GM21576 (cell line): Measurements from ENCODE around the gene ARHGAP15.

ENCODE experiments used
- ATAC-seq: cut with Tn5 transposase; IDR thresholded peaks from one replicate; pipeline ENCODE4 v1.9.1; 2021; ENCODE audit warnings: mild to moderate bottlenecking, moderate library complexity; ENCODE audit not compliant: unreplicated experiment

ARHGAP15 gene

GRCh38 chr2:143736904-143737303 is 607.7 kb downstream of the ARHGAP15 start:
- ATAC-seq = no peak

DNA sequence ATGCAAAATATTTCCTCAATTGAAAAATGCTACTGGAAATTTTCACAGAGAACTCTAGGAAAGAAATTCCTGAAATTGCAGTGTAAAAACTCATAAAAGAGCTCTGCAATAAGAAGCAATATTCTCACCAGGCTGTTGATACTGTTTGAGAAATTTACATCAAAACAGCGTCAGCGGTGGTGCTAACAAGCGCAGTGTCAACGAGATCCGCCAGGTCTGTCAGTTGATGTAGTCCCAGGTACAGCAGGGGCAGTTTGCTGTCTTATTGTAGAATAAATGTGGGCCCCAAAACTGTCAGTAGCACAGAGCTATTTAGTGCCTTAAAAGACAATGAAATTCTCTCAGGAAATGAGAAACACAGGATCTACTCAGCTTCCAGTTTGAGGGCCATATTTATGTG is 611.2 kb downstream of the ARHGAP15 start:
- ATAC-seq = no peak

DNA sequence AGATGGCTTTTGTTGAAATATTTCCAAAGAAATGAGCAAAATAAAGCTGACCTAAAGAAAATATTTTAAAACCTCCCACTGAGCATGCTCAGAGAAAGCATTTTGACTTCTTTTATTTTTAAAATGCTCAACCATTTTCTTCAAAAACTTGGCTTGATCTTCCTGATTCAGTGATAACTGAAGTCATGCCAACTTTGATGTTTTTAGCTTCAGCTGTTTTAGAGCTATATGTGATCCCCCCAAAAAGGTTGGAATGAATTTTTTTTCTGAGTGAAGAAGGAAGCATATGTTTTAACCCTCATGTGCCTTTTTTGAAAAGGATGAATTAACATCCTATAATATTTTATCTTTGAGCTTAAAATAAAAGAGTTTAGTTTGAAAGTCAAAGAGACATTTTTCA is 612.0 kb downstream of the ARHGAP15 start:
- ATAC-seq = no peak

- ATAC-seq = no peak
These were observed 613.4 kb downstream of the ARHGAP15 start for GRCh38 chr2:143742581-143742980.

- no peak for ATAC-seq
These were observed 614.9 kb downstream of the ARHGAP15 start for GRCh38 chr2:143744114-143744513.

- no peak for ATAC-seq
These were observed 615.8 kb downstream of the ARHGAP15 start for GRCh38 chr2:143745060-143745459.

- no peak for ATAC-seq
These were observed 625.5 kb downstream of the ARHGAP15 start for GRCh38 chr2:143754742-143755141.

GRCh38 chr2:143758629-143759330 is 629.6 kb downstream of the ARHGAP15 start:
- ATAC-seq = no peak

DNA sequence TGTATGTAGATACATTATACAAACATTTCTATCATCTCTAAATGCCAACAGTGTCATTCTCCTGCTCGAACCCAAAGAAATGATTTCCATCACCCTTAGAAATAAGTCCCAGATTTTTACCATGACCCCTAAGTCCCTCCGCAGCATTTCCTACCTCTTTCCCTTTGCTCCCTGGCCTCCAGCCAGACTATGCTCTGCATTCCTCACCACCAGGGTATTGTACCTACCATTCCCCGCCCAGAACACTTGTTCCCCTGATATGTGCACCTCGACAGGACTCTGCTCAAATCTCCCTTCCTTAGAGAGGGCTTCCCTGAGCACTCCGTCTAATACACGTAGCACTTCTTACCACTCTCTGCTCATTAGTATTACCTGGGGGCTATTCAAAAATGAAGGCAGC is 630.2 kb downstream of the ARHGAP15 start:
- ATAC-seq = no peak

GRCh38 chr2:143762176-143762928 is 633.1 kb downstream of the ARHGAP15 start:
- ATAC-seq = no peak

DNA sequence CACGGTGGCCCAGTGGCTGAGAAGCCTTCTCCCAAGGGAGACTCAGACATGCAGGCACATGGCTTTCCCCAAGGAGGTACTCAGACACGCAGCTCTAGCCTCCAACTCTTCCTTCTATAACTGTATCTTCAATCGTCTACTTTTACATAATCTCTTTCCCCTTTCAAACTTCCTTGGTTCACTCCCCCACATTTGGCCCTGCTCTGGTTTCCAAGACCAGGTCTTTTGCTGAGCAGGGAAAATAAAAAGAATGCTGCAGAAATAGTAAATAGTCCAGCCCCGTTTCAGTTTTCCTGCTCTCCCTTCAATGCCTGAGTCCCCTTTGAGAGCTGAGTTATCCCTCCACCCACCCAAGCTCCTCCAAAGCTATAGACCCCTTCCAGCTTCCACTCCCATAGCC is 635.0 kb downstream of the ARHGAP15 start:
- no peak for ATAC-seq

- no peak for ATAC-seq
These were observed 635.5 kb downstream of the ARHGAP15 start for GRCh38 chr2:143764706-143765105.

GRCh38 chr2:143768991-143769390 is 639.8 kb downstream of the ARHGAP15 start:
- no peak for ATAC-seq

DNA sequence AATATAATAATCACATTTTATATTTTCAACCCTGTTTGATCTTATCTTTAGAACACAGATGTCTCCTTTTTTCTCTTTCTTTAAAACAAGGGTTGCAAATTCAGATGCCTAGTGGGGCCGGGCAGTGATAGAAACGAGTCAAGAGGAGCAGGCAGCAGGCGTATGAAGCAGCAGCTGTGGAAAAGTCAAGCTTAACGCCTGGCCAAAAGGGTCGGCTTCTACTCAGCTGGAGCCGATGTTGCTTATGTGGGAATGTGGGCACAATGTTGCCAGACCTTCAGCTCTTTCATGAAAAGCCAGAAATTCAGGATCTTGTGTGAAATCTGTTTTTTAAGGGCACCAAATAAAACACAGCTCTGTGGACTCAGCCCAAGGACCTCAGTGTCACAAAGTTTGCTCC is 642.7 kb downstream of the ARHGAP15 start:
- no peak for ATAC-seq

DNA sequence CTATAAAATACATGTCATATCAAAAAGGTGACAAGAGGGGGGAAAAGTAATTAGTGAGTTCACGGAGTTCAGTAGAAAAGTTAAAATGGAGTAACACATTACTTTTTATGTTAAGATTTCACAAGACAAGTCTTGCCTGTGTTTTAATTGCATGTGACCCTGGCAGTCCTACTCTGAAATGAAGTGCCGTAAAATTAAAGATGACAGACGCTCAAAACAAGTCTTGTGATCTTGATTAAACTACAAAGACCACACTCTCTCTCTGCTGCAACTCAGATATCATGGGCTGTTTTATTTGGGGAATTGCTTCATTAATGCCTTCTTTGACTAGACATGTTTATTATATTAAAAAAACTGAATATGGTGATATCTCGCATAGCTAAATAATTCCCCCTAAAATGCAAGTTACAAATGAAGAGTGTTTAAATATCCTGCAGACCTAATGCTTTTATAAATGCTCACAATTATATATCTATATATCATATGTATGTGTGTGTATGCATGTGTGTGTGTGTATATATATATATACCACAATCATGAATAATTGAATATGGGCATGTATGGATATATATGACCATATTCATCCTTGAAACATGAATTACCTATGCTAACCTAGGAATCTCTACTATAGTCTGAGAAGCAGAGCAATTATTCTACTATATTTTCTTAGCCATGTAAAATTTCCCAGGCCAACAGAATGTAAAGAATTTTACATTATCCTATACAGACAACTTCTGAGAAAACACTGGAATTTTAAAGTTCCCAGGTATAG is 647.5 kb downstream of the ARHGAP15 start:
- ATAC-seq = no peak

GRCh38 chr2:143779021-143779420 is 649.8 kb downstream of the ARHGAP15 start:
- no peak for ATAC-seq

DNA sequence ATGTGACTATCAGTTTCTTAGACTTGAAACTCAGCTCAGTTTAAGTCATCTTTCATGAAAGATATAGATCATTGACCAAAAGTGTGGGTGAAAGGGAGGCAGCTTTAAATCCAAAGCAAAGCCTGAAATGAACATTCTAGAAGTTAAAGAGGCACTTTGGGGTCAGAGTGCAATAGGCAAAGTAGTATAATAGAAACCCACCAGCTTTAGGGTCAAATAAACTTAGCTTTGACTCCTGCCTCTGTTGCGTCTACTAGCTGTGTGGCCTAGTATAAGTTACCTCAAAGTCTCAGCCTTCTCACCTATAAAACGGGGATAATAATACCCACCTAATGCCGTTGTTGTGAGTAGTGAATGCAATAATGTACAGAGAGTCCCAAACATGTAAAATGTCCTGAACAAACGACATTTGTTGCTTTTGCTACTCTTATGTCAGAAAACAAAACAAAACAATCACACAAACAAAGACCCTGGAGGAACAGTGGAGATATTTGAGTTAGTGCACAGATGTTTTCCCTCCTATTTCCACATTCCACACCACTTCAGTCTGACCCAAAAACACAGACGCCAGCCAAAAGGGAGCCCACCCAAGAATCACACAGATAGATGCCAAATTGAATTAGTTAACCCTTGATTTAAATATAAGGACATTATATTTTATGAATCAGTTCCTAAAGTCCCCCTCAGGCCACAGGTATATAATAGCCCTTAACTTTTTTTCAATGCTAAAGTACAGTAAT is 657.0 kb downstream of the ARHGAP15 start:
- ATAC-seq = no peak

- ATAC-seq = no peak
These were observed 658.5 kb downstream of the ARHGAP15 start for GRCh38 chr2:143787674-143788073.

- ATAC-seq = no peak
These were observed 663.4 kb downstream of the ARHGAP15 start for GRCh38 chr2:143792602-143793001.

GRCh38 chr2:143793381-143793780 is 664.2 kb downstream of the ARHGAP15 start:
- ATAC-seq = no peak

DNA sequence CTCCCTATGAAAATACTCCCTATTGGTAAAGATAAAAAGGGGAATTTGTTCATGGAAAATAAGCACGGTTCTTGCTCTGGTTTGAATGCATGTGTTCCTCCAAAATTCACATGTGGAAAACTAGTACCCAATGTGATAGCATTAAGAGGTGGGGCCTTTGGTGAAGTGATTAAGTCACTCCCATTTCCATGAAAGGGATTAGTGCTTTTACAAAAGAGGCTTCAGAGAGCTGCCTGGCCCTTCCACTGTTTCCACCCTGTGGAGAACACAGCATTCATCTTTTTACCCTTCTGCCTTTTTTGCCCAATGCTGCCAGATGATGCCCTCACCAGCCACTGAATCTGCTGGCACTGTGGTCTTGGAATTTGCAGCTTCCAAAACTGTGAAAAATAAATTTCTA is 666.8 kb downstream of the ARHGAP15 start:
- no peak for ATAC-seq
